Activated T-cell treated with anti-CD3 and anti-CD28 coated beads, Interleukin-2, amount 50 U/mL, for 72 hours (primary cell): Measurements from ENCODE around the gene UGT1A3. TPM values are rescaled to one million over a fixed set of nuclear protein-coding genes. Genes with fewer than 3 reads are reported as not detected.
A peak's percentile ranks its signal among the peaks of the same experiment; 100 is the strongest.
"Not testable (repeated sequence)": the region's sequence is repeated elsewhere in the genome, so short reads cannot be mapped to it uniquely, and the experiment has no call there.

Experiments
- ATAC-seq, 2 donors: fragments of 150-1000 bp; cut with Tn5 transposase; replicated peaks in 1 of 2; 2 replicates each; pipeline ENCODE4 v1.10.0; 2021; ENCODE audit warnings: moderate library complexity in 2 of 2, mild to moderate bottlenecking in 1 of 2
- DNase-seq, 2 donors: peaks; one replicate each; pipeline ENCODE4 v3.0.0; 2021 to 2022; ENCODE audit warnings: mixed read lengths in 1 of 2
- H3K27ac Mint-ChIP-seq: one replicate; pipeline ENCODE4 v1.8.0; 2022; ENCODE audit warnings: mild to moderate bottlenecking, moderate library complexity, mixed read lengths
- H3K27me3 Mint-ChIP-seq: one replicate; pipeline ENCODE4 v1.8.0; 2022; ENCODE audit warnings: low read depth, mixed read lengths
- H3K36me3 Mint-ChIP-seq, 2 donors: one replicate each; pipeline ENCODE4 v1.8.0; 2022; ENCODE audit warnings: mixed read lengths in 2 of 2, mild to moderate bottlenecking in 1 of 2; ENCODE audit not compliant: insufficient read depth in 2 of 2
- H3K4me1 Mint-ChIP-seq: one replicate; pipeline ENCODE4 v1.8.0; 2022; ENCODE audit warnings: low read depth, mixed read lengths
- H3K4me3 Mint-ChIP-seq, 2 donors: one replicate each; pipeline ENCODE4 v1.8.0; 2022; ENCODE audit warnings: mild to moderate bottlenecking in 2 of 2, mixed read lengths in 2 of 2, moderate library complexity in 2 of 2
- H3K9me3 Mint-ChIP-seq, 2 donors: one replicate each; pipeline ENCODE4 v1.8.0; 2022; ENCODE audit warnings: mixed read lengths in 2 of 2
- total RNA-seq, 2 donors: library from RNA; stranded (reverse); gene quantifications; one replicate each; pipeline ENCODE4 v1.2.3, GENCODE V29; 2022

UGT1A3 gene
- total RNA-seq, 2 donors from 2014 or later = not detected

DNA sequence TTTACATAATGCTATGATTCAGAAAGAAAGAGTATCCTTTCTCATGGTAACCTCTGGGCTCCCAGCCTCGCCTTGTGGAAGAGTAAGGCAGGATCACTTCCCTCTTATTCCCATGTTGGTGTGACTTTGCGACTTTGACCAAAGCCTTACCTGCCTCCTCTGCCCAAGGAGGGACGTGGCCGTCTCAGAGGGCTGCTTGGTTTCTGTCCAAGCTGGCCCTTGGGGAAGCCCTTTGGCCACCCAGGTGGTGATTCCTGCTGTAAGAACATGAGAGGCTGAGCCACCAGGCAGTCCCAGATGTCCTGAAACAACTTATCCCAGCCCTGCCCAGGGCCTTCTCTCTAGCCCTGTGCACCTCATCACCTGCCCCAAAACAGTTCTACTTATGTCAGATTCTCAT lies 30.1 kb upstream of the UGT1A3 start:
- Mint-ChIP-seq H3K27ac (no peak overlapping the region), H3K9me3 (no peaks in the 10 kb centered on the region), H3K27me3 (peaks cover 2% of the 10 kb centered on the region), H3K4me3 (no peak overlapping the region), H3K36me3 (no peaks in the 10 kb centered on the region), H3K4me1 (no peaks in the 10 kb centered on the region)
- DNase-seq = no peak
- ATAC-seq = no peak

DNA sequence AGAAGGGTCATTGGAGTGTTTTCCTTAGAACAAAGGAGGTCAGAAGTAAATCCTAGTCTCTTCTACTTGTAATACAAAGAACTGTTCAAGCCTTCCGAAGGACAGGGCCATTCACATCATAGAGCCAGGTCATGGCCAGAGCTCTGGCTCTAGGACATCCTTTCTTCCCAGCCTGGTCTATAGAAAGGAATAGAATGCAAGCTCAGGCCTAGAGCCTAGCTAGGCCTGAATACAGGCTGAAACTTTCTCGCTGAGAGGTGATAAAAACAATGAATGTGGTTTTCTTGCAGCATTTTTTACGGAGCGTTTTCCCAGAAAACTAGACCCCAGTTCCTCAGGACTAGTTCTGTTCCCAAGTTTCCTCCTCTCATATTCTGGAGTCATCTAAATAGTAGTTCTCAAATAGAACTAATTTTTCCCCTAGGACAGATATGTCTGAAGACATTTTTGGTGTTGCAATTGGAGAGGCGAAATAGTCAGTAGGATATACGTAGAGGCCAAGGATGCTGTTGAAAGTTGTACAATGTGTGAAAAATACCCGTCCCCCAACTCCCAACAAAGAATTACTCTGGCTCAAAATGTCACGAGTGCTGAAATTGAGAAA lies 29.3 kb upstream of the UGT1A3 start:
- no peaks in the 10 kb centered on the region for H3K9me3 Mint-ChIP-seq
- no peaks in the 10 kb centered on the region for H3K4me1 Mint-ChIP-seq
- DNase-seq (no peak), ATAC-seq (no peak)
- H3K27me3 Mint-ChIP-seq = no peaks in the 10 kb centered on the region
- H3K36me3 Mint-ChIP-seq = no peaks in the 10 kb centered on the region
- H3K27ac Mint-ChIP-seq = no peak overlapping the region
- H3K4me3 Mint-ChIP-seq = no peak overlapping the region

DNA sequence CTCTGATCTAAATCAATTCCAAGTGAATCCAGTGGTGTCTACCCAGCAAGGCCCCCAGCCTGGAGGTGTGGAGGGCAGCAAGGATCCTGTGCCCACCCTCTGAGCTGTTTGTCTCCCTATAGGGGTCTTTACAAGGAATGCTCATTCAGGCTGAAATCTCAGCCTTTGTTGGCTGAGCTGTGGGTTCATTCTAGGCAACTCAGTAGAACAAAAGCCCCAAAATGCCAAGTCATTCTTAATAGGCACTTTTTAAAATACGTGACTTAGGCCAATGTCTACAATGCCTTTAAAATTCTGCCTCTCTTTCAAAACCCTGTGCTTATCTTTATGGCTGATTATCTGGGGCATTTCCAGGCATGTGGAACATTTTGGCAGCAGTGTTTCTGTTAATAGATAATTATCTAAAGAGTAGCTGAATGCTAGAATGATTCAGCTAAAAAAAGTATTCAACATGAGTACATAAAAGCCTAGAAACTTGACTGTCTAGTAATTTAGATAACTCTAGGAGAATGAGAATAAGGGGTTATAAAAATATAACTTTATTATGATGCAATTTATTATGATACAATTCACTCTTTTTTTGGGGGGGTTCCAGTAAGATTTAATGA lies 28.7 kb upstream of the UGT1A3 start:
- no peaks in the 10 kb centered on the region for H3K27me3 Mint-ChIP-seq
- DNase-seq = no peak
- no peaks in the 10 kb centered on the region for H3K9me3 Mint-ChIP-seq

DNA sequence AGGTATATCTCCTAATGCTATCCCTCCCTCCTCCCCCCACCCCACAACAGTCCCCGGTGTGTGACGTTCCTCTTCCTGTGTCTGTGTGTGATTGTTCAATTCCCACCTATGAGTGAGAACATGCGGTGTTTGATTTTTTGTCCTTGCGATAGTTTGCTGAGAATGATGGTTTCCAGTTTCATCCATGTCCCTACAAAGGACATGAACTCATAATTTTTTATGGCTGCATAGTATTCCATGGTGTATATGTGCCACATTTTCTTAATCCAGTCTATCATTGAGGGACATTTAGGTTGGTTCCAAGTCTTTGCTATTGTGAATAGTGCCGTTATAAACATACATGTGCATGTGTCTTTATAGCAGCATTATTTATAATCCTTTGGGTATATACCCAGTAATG lies 28.0 kb upstream of the UGT1A3 start:
- not testable (repeated sequence) for H3K4me3 Mint-ChIP-seq, H3K27ac Mint-ChIP-seq, DNase-seq, H3K4me1 Mint-ChIP-seq, ATAC-seq, H3K9me3 Mint-ChIP-seq, H3K27me3 Mint-ChIP-seq, H3K36me3 Mint-ChIP-seq

More for the DNA sequence above, 28.7 kb upstream of the UGT1A3 start:
- Mint-ChIP-seq H3K36me3 (no peaks in the 10 kb centered on the region), H3K27ac (no peak overlapping the region), H3K4me1 (no peaks in the 10 kb centered on the region), H3K4me3 (no peak overlapping the region)
- no peak for ATAC-seq

DNA sequence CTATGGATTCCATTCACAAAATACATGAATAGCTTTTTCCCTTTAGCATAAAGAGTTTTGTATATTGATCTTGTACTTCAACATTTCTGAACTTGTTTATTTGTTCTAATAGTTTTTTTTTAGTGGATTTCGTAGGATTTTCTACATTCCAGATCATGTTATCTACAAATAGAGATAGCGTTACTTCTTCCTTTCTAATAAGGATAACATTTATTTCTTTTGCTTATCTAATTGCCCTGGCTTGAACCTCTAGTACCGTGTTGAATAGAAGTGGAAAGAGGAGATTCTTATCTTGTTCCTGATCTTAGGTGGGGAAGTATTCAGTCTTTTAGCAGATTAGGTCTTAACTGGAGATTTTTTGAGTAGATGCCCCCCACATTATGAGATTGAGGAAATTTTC lies 26.6 kb upstream of the UGT1A3 start:
- Mint-ChIP-seq H3K4me3 (no peak overlapping the region), H3K36me3 (no peaks in the 10 kb centered on the region), H3K27ac (no peak overlapping the region), H3K27me3 (no peaks in the 10 kb centered on the region), H3K4me1 (no peaks in the 10 kb centered on the region), H3K9me3 (no peaks in the 10 kb centered on the region)
- ATAC-seq (no peak), DNase-seq (no peak)

DNA sequence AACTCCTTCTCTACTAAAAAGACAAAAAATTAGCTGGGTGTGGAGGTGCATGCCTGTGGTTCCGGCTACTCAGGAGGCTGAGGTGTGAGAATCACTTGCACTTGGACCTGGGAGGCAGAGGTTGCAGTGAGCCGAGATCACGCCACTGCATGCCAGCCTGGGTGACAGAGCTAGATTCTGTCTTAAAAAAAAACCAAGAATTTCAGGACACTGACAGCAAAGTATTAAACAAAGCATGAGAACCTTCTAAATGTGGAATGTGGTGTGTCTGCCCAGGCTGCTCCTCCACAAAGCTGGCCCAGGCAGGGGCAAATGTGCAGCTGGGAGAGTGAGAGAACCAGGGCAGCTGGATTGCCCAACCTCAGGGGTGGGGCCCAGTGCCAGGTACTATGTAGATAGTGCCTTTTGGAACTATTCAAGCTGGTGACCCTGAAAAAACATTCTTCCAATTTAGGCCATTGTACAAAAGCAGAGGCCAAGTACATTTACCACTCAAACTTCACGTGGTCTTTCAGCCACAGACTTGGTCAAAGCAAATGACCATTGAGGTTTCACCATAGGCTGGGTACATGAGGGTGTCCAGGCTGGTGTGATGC lies 22.8 kb upstream of the UGT1A3 start:
- H3K4me1 Mint-ChIP-seq = no peaks in the 10 kb centered on the region
- H3K27me3 Mint-ChIP-seq = no peaks in the 10 kb centered on the region
- H3K9me3 Mint-ChIP-seq = no peaks in the 10 kb centered on the region
- H3K27ac Mint-ChIP-seq = no peak overlapping the region
- DNase-seq (no peak), ATAC-seq (no peak)
- H3K36me3 Mint-ChIP-seq = no peaks in the 10 kb centered on the region
- H3K4me3 Mint-ChIP-seq = no peak overlapping the region

DNA sequence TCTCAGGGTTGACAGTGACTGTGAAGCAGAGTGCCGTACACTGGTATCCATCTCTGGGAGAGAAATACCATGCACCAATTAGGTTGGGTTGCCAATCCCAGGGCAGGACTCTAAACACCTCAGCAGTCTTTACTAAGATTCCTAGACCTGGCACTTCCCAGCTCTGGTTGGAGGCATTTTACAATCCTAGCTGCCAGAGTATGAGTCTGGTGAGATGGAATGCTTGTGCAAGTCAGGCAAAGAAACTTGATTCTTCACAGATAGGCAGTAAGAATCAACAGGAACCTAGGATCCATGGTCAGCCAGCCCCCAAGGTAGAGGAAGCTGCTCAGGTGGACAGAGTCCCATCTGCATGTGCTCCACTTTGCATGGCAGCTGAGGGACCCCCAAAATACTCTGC lies 22.1 kb upstream of the UGT1A3 start:
- Mint-ChIP-seq H3K9me3 (no peaks in the 10 kb centered on the region), H3K27me3 (peaks cover 7% of the 10 kb centered on the region), H3K4me1 (no peaks in the 10 kb centered on the region), H3K4me3 (no peak overlapping the region), H3K27ac (no peak overlapping the region), H3K36me3 (no peaks in the 10 kb centered on the region)
- DNase-seq = no peak
- no peak for ATAC-seq

DNA sequence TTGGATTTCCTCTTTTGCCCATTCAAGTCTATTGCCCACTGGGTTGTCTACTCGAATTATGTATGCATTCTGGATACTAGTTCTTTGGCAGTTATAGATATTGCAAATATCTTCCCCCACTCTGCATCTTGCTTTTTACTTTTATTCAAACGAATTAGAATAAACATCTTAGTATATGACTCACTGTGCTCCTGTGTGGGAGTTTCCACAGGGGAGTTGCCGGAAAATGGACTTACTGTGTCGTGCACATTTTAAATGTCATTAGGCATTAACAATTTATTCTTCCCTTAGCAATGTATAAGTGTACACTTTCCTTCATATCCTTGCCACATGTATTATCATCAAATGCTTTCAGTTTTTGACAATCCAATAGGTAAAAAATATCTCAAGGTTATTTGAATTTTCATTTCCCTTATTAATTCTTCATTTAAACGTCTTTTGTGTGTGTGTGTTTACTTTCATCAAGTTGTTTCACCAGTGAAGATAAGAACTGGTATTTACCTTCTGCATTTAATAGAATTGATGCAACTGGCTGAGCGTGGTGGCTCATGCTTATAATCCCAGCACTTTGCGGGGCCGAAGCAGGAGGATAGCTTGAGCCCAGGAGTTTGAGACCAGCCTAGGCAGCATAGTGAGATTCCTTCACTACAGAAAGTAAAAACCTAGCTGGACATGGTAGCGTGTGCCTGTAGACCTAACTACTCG lies 20.8 kb upstream of the UGT1A3 start:
- ATAC-seq = no peak
- H3K4me1 Mint-ChIP-seq = no peaks in the 10 kb centered on the region
- H3K4me3 Mint-ChIP-seq = no peak overlapping the region
- DNase-seq = no peak
- peaks cover 16% of the 10 kb centered on the region for H3K27me3 Mint-ChIP-seq
- H3K36me3 Mint-ChIP-seq = no peaks in the 10 kb centered on the region
- no peaks in the 10 kb centered on the region for H3K9me3 Mint-ChIP-seq
- H3K27ac Mint-ChIP-seq = no peak overlapping the region

DNA sequence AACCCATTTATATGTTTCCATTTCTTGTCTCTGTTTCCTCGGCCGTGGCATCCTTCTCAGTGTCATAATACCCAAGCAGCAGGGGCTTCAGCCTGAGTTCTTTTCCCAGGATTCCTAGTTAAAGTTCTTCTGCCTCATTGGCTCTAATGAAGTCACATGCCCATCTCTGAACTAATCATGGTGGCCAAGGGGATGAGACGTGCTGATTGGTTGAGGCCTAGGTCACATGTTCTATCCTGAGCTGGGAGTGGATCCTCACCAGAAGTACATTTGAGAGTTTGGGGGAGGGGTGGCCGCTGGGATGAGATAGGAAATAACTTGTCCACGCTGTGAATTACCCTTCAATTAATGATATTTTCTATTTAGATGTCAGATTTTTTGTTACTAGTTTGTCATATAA lies 19.9 kb upstream of the UGT1A3 start:
- peaks cover 8% of the 10 kb centered on the region for H3K4me1 Mint-ChIP-seq

DNA sequence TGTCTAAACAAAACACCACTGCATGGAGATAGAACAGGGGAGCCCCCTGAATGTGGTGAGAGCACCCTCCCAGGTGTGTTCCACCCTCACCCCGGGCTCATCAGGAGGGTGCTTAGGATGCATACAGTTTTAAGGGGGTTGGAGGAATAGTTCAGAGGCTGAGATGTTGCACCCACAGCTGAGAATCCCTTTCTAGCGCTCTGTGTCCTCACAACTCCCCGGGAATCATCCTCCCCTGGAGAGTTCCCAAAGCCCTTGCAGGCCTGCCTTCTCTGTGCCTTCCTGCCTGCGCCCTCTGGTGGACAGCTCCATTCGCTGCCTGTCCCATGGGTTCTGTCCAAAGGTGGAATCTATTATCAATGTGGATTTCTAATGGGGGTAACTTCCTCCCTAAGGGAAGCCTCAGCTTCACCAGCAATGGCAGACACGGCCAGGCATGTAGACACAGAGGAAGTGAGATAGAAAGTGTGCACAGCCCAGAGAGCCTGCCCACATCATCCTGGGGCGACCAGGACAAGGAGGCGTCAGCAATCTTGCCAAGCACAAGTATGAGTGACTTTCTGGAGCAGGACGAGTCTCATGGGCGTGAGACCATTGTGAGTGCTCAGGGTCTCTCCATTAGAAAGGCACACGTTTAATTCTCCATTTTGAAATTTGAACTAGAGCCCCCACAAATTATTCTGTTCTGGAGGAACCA lies 17.4 kb upstream of the UGT1A3 start:
- ATAC-seq = peak; percentile 62 to 65
- no peaks in the 10 kb centered on the region for H3K9me3 Mint-ChIP-seq
- H3K4me3 Mint-ChIP-seq = no peak overlapping the region
- H3K27ac Mint-ChIP-seq = no peak overlapping the region
- no peaks in the 10 kb centered on the region for H3K36me3 Mint-ChIP-seq
- peak; percentile 74 for DNase-seq
- peaks cover 24% of the 10 kb centered on the region for H3K27me3 Mint-ChIP-seq
- H3K4me1 Mint-ChIP-seq = peaks cover 10% of the 10 kb centered on the region

More for the DNA sequence above, 19.9 kb upstream of the UGT1A3 start:
- no peak overlapping the region for H3K27ac Mint-ChIP-seq
- H3K9me3 Mint-ChIP-seq = no peaks in the 10 kb centered on the region
- no peaks in the 10 kb centered on the region for H3K36me3 Mint-ChIP-seq
- DNase-seq (no peak), ATAC-seq (no peak)
- no peak overlapping the region for H3K4me3 Mint-ChIP-seq
- H3K27me3 Mint-ChIP-seq = peaks cover 16% of the 10 kb centered on the region

DNA sequence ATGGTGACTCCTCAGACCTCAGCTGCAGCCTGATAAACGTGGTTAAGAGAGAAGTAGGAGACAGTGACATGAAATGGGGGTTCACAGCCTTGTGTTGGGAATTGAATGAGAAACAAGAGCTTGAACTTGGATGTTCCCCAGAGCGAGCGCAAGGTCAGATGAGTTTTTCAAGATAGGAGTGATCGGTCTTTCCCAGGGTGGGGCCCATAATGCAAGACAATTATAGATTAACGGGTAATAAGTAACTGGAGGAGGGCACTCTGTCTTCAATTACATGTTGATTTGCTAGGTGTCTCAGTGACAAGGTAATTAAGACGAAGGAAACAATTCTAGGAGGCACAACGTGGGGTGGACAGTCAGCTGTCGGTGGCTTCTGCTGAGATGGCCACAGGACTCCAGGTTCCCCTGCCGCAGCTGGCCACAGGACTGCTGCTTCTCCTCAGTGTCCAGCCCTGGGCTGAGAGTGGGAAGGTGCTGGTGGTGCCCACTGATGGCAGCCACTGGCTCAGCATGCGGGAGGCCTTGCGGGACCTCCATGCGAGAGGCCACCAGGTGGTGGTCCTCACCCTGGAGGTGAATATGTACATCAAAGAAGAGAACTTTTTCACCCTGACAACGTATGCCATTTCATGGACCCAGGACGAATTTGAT lies 16.1 kb upstream of the UGT1A3 start, which contains the start of gene UGT1A5:
Gene UGT1A5 (plus strand): TSS at position 297 of the 651 bp plus-strand sequence. CDS start 85 bp downstream, at position 382.
- Mint-ChIP-seq H3K4me3 (no peak within 1 kb of the TSS), H3K36me3 (no peaks in the 10 kb centered on the region), H3K27me3 (peaks cover 32% of the 10 kb centered on the region), H3K27ac (no peak within 1 kb of the TSS), H3K9me3 (no peaks in the 10 kb centered on the region), H3K4me1 (peaks cover 10% of the 10 kb centered on the region)
- no peak for DNase-seq
- ATAC-seq = no peak

DNA sequence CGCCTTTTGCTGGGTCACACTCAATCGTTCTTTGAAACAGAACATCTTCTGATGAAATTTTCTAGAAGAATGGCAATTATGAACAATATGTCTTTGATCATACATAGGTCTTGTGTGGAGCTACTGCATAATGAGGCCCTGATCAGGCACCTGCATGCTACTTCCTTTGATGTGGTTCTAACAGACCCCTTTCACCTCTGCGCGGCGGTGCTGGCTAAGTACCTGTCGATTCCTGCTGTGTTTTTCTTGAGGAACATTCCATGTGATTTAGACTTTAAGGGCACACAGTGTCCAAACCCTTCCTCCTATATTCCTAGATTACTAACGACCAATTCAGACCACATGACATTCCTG lies 15.6 kb upstream of the UGT1A3 start:
- H3K27ac Mint-ChIP-seq = no peak overlapping the region
- no peak for ATAC-seq

More for the DNA sequence above, 15.6 kb upstream of the UGT1A3 start:
- Mint-ChIP-seq H3K36me3 (no peaks in the 10 kb centered on the region), H3K4me3 (no peak overlapping the region), H3K27me3 (peaks cover 37% of the 10 kb centered on the region), H3K4me1 (peaks cover 10% of the 10 kb centered on the region), H3K9me3 (no peaks in the 10 kb centered on the region)
- no peak for DNase-seq
